Measurements from ENCODE around the gene PIK3R6.

PIK3R6 gene

GRCh38 chr17:8798846-8799569 is 68.5 kb downstream of the PIK3R6 start, which contains the start of gene MFSD6L:
Gene MFSD6L (minus strand): TSS chr17:8799365. CDS start chr17:8799120, 245 bp downstream.
- in situ Hi-C loops (cut with MboI; ENCODE audit: low sequenced_read_pairs): no loop called here

GRCh38 chr17:8798176-8798845 is 69.2 kb downstream of the PIK3R6 start:
- in situ Hi-C loops (cut with MboI; ENCODE audit: low sequenced_read_pairs): no loop called here

- in situ Hi-C loops (cut with MboI; ENCODE audit: low sequenced_read_pairs): no loop called here
Measured at GRCh38 chr17:8797621-8798175, 69.8 kb downstream of the PIK3R6 start.

- in situ Hi-C loops (cut with MboI; ENCODE audit: low sequenced_read_pairs): no loop called here
Measured at GRCh38 chr17:8794636-8795035, 72.8 kb downstream of the PIK3R6 start.

- in situ Hi-C loops (cut with MboI; ENCODE audit: low sequenced_read_pairs): no loop called here
Measured at GRCh38 chr17:8793649-8794048, 73.8 kb downstream of the PIK3R6 start.

GRCh38 chr17:8792646-8793045 is 74.8 kb downstream of the PIK3R6 start:
- in situ Hi-C loops (cut with MboI; ENCODE audit: low sequenced_read_pairs): no loop called here

GRCh38 chr17:8791910-8792270 is 75.6 kb downstream of the PIK3R6 start:
- in situ Hi-C loops (cut with MboI; ENCODE audit: low sequenced_read_pairs): no loop called here

GRCh38 chr17:8791248-8791909 is 76.1 kb downstream of the PIK3R6 start:
- in situ Hi-C loops (cut with MboI; ENCODE audit: low sequenced_read_pairs): no loop called here

- in situ Hi-C loops (cut with MboI; ENCODE audit: low sequenced_read_pairs): no loop called here
Measured at GRCh38 chr17:8789743-8790142, 77.7 kb downstream of the PIK3R6 start.

- in situ Hi-C loops (cut with MboI; ENCODE audit: low sequenced_read_pairs): no loop called here
Measured at GRCh38 chr17:8788998-8789397, 78.5 kb downstream of the PIK3R6 start.

GRCh38 chr17:8785547-8786413 is 81.7 kb downstream of the PIK3R6 start:
- in situ Hi-C loops (cut with MboI; ENCODE audit: low sequenced_read_pairs): no loop called here

GRCh38 chr17:8782176-8782575 is 85.3 kb downstream of the PIK3R6 start:
- in situ Hi-C loops (cut with MboI; ENCODE audit: low sequenced_read_pairs): no loop called here

GRCh38 chr17:8781776-8782175 is 85.7 kb downstream of the PIK3R6 start:
- in situ Hi-C loops (cut with MboI; ENCODE audit: low sequenced_read_pairs): no loop called here

- in situ Hi-C loops (cut with MboI; ENCODE audit: low sequenced_read_pairs): no loop called here
Measured at GRCh38 chr17:8776881-8777280, 90.6 kb downstream of the PIK3R6 start.

- in situ Hi-C loops (cut with MboI; ENCODE audit: low sequenced_read_pairs): no loop called here
Measured at GRCh38 chr17:8776248-8776647, 91.2 kb downstream of the PIK3R6 start.

- in situ Hi-C loops (cut with MboI; ENCODE audit: low sequenced_read_pairs): no loop called here
Measured at GRCh38 chr17:8766731-8767130, 100.7 kb downstream of the PIK3R6 start.

- in situ Hi-C loops (cut with MboI; ENCODE audit: low sequenced_read_pairs): no loop called here
Measured at GRCh38 chr17:8762012-8762411, 105.5 kb downstream of the PIK3R6 start.

GRCh38 chr17:8758137-8758596 is 109.3 kb downstream of the PIK3R6 start, which contains the start of gene SPDYE4:
Gene SPDYE4 (minus strand): TSS chr17:8758546. CDS start chr17:8758382, 164 bp downstream.
- in situ Hi-C loops (cut with MboI; ENCODE audit: low sequenced_read_pairs): no loop called here

GRCh38 chr17:8757189-8757588 is 110.3 kb downstream of the PIK3R6 start:
- in situ Hi-C loops (cut with MboI; ENCODE audit: low sequenced_read_pairs): no loop called here

- in situ Hi-C loops (cut with MboI; ENCODE audit: low sequenced_read_pairs): no loop called here
Measured at GRCh38 chr17:8755590-8756255, 111.8 kb downstream of the PIK3R6 start.

All from HL-60/S4 treated with phorbol 12-myristate 13-acetate at 8.2 ng/mL for 4 days and 3 days (cell line).